Adrenal gland (tissue), 12 donors: ENCODE results near the gene CD177. TPM values are rescaled to one million over a fixed set of nuclear protein-coding genes. Genes with fewer than 3 reads are reported as not detected.
"Not testable (repeated sequence)": the region's sequence is repeated elsewhere in the genome, so short reads cannot be mapped to it uniquely, and the experiment has no call there.

Source experiments
- DNase-seq, 7 donors: peaks; one replicate each; pipeline ENCODE4 v3.0.0-alpha.2; 2019 to 2020
- H3K27ac ChIP-seq, 5 donors: fragments of 200-600 bp; sonication (generic) in 4 of 5; 1 replicate in 3 of 5; 2 replicates in 2 of 5; pipeline versions ENCODE4 v1.5.1 to v1.8.0; 2016 to 2020; ENCODE audit warnings: mild to moderate bottlenecking in 1 of 5
- H3K27me3 ChIP-seq: fragments of 200-600 bp; 2 replicates; pipeline ENCODE4 v1.8.0; 2021
- H3K36me3 ChIP-seq, 2 donors: fragments of 200-600 bp; replicated peaks in 1 of 2; 1 replicate in 1 of 2; 2 replicates in 1 of 2; pipeline versions ENCODE4 v1.5.1 to v1.8.0; 2018 to 2022
- H3K4me1 ChIP-seq, 2 donors: fragments of 200-600 bp; replicated peaks in 1 of 2; 1 replicate in 1 of 2; 2 replicates in 1 of 2; pipeline versions ENCODE4 v1.5.1 to v1.8.0; 2018 to 2021
- H3K4me3 ChIP-seq, 4 donors: fragments of 200-600 bp; sonication (generic) in 3 of 4; one replicate each; pipeline ENCODE4 v1.5.1; 2016 to 2018
- H3K9me3 ChIP-seq, 3 donors: fragments of 200-600 bp; sonication (generic) in 1 of 3; replicated peaks in 1 of 3; 1 replicate in 2 of 3; 2 replicates in 1 of 3; pipeline versions ENCODE4 v1.5.1 to v1.8.0; 2016 to 2021
- POLR2A ChIP-seq, 2 donors: fragments of 450-650 bp; IDR thresholded peaks; one replicate each; pipeline ENCODE4 v1.6.1; 2017; ENCODE audit warnings: antibody characterized with exemption in 2 of 2, mild to moderate bottlenecking in 2 of 2, moderate library complexity in 1 of 2
- WGBS, 4 donors: extraction: QIAGEN DNeasy Blood & Tissue Kit in 2 of 4; methylation state at CpG; one replicate each; pipeline versions ENCODE4 v1.1.5 to v1.1.7; 2013 to 2017; 5-methylcytosine and 5-hydroxymethylcytosine counted together
- intact Hi-C, 2 donors: fragments of 100-400 bp; cut with DNase I; formaldehyde crosslinking; loops; one replicate each; pipeline versions ENCODE4 v1.14.1 to v1.15.0; 2022 to 2023
- polyA plus RNA-seq, 3 donors: library from polyadenylated mRNA; stranded (reverse); fragments of 200-250 nt in 2 of 3; fragments of 350-450 nt in 1 of 3; fragmentation: Illumina TruSeq in 1 of 3; extraction: RNeasy Lipid Tissue Mini Kit (QIAGEN cat#74804) in 1 of 3; gene quantifications; one replicate each; pipeline ENCODE4 v1.2.3, GENCODE V29; 2013 to 2014
- total RNA-seq, 9 donors: library from RNA; depleted of rRNA in 4 of 9; stranded (reverse); fragments of >200 nt in 4 of 9; fragments of 120-200 nt in 1 of 9; fragmentation: NEBNext Ultra II Directional in 1 of 9; extraction: Animal tissue kit (Norgen Biotek cat#: 25700) in 1 of 9; gene quantifications; one replicate each; pipeline versions ENCODE4 v1.1.0 to v1.2.4, GENCODE V29; 2013 to 2023
- TF ChIP-seq, protein P1 (sequence below), 6 experiments: fragments of 450-650 bp in 4 of 6; fragments of 200-600 bp in 2 of 6; sonication (generic) in 1 of 6; IDR thresholded peaks; 1 replicate in 5 of 6; 2 replicates in 1 of 6; pipeline versions ENCODE4 v1.5.1 to v1.8.0; 2016 to 2021; ENCODE audit warnings: antibody characterized with exemption in 6 of 6, mild to moderate bottlenecking in 2 of 6, moderate library complexity in 1 of 6
- donor health status: healthy with polysubstance abuse.
- donor health status: Bipolar disorder and iron deficiency.
- donor health status: DM: yes; HTN: yes; CAD: no.
- donor health status: DM: no; HTN: no; CAD: no.
- donor health status: DM: no; HTN: no; CAD: no.
- donor health status: DM: yes; HTN: yes; CAD: no.

The CD177 gene
- total and polyA plus RNA-seq, 12 donors, result 0.20 to 0.58 (median 0.39) TPM; not detected in 5

DNA sequence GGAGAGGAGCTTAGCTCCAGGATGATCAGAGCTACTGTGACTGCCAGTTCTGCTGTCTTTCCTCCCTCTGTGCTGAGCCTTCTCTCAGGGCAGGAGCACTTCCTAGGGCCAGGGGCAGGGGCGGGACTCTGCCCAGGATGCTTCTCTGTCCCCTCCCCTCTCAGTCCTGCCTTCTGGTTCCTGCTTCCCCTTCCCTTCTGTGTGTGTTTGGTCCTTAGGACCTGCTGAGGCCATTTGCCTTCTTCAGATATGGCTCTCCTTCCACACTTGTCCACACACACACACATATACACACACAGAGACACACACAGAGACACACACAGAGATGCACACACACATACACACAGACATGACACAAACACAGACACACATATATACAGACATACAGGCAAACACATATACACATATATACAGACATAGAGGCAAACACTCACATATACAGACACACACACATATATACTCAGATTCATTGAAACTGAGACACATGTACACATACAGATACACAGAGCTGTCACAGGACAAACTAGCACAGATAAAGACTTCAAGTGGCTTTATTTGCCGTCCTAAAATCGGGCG, 22.0 kb upstream of the CD177 start:
- Histone ChIP-seq H3K4me3 (no peak overlapping the region), H3K9me3 (no peaks in the 10 kb centered on the region), H3K36me3 (no peaks in the 10 kb centered on the region), H3K27ac (no peak overlapping the region), H3K27me3 (no peaks in the 10 kb centered on the region), H3K4me1 (no peaks in the 10 kb centered on the region)
- no peak for DNase-seq
- intact Hi-C loops, result no loop called here
- 71 to 84% (median 82%) methylated on average over 4 of the region's 4 CpGs for WGBS, 4 donors
- TF ChIP-seq, protein P1, sequence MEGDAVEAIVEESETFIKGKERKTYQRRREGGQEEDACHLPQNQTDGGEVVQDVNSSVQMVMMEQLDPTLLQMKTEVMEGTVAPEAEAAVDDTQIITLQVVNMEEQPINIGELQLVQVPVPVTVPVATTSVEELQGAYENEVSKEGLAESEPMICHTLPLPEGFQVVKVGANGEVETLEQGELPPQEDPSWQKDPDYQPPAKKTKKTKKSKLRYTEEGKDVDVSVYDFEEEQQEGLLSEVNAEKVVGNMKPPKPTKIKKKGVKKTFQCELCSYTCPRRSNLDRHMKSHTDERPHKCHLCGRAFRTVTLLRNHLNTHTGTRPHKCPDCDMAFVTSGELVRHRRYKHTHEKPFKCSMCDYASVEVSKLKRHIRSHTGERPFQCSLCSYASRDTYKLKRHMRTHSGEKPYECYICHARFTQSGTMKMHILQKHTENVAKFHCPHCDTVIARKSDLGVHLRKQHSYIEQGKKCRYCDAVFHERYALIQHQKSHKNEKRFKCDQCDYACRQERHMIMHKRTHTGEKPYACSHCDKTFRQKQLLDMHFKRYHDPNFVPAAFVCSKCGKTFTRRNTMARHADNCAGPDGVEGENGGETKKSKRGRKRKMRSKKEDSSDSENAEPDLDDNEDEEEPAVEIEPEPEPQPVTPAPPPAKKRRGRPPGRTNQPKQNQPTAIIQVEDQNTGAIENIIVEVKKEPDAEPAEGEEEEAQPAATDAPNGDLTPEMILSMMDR (IDR thresholded peaks at IDR 0.05), result no peak
- TF ChIP-seq POLR2A (IDR thresholded peaks at IDR 0.05), result no peak

DNA sequence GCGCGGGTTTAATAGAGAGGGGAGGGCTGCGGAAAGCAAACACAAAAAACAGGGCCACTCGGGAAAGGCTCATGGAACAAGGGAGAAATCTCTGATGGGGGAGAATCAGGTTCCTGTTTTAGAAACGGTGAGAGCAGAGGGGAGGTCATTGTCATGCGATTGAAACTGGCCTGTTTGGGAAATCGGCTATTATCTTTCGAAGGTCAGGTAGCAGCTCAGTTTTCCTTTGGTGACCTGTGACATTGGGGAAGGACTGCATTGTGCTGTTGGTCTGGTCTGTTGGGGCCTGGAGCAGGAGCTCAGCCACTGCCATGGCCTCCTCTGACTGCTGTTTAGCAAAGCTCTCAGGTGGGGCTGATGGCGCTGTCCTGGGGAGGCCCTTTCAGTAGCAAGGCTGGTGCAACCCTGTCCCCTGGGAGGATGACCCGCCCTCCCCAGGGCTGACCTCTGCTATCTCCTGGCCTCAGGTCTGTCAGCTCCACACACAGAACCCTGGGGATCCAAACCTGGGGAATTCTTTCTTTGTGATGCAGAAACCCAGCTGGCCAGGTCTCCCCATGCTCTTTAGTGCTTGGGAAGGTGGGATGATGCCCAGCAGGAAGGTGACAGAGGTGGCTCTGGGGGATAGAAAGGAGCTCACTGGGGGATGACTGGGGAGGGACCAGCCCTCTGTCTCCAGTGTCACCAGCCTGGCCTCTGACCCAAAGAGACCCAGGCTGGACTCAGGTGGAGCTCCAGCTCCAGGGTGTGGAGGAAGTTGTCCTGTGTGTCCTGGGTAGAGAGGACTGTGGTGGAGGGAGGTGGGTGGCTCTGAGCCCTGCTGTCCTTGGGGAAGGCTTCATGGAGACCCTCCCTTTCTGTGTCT, 21.2 kb upstream of the CD177 start:
- Histone ChIP-seq H3K27ac (no peak overlapping the region), H3K27me3 (no peaks in the 10 kb centered on the region), H3K9me3 (no peaks in the 10 kb centered on the region), H3K4me1 (no peaks in the 10 kb centered on the region), H3K36me3 (no peaks in the 10 kb centered on the region), H3K4me3 (no peak overlapping the region)
- 70 to 78% (median 73%) methylated on average over 9 to 10 of the region's 10 CpGs for WGBS, 4 donors
- no peak for DNase-seq
- TF ChIP-seq POLR2A (IDR thresholded peaks at IDR 0.05), result no peak
- TF ChIP-seq, protein P1 (IDR thresholded peaks at IDR 0.05), result no peak
- intact Hi-C loops, result no loop called here

DNA sequence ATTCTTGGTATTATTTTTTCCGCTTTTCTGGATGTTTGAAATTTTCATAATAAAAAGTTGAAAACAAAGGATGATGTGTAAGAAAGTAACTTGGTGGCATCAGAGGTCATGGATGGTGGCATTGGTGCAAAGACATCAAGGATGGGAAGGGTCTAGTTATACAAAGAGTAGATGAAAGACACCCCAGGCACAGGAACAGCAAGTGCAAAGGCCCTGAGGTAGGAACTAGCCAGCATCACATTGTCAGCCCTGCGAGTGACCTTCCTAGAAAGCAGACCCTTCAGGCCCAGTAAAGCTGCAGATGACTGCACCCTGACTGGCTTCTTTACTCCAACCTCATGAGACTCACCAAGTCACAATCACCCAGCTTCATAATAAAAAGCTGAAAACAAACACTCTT, 17.0 kb upstream of the CD177 start:
- H3K27ac ChIP-seq, H3K27me3 ChIP-seq, H3K36me3 ChIP-seq, H3K4me1 ChIP-seq, H3K9me3 ChIP-seq, intact Hi-C loops, H3K4me3 ChIP-seq, DNase-seq: not testable (repeated sequence)
- WGBS, 4 donors, result 86 to 97% (median 91%) methylated on average over 2 of the region's 2 CpGs

DNA sequence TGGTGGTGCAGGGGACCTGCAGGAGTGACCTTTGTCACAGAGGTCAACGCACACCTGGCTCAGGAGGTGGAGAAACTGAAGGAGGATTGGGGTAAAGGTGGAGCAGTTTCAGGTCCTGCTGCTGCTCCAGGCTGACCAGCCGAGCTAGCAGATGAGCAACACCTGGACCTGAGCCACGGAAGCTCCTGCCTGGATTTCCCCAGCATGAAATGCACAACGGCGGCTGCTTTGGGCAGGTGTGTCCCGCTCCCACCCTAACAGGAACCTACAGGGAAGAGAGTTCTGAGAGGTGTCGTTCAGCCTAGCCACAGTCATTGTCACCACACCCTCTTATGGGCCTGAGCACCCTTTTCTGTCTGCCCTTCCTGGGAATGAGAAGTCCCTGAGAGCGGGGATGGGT, 15.7 kb upstream of the CD177 start:
- no peaks in the 10 kb centered on the region for H3K9me3 ChIP-seq
- no peak overlapping the region for H3K27ac ChIP-seq
- TF ChIP-seq POLR2A (IDR thresholded peaks at IDR 0.05), result no peak
- TF ChIP-seq, protein P1 (IDR thresholded peaks at IDR 0.05), result no peak
- intact Hi-C loops, result no loop called here
- DNase-seq, result no peak
- H3K4me3 ChIP-seq, result no peak overlapping the region
- no peaks in the 10 kb centered on the region for H3K36me3 ChIP-seq
- 67 to 87% (median 82%) methylated on average over 3 to 8 of the region's 8 CpGs for WGBS, 4 donors
- no peaks in the 10 kb centered on the region for H3K4me1 ChIP-seq
- H3K27me3 ChIP-seq, result no peaks in the 10 kb centered on the region
